ENCODE measurements around the gene PAPPA.

PAPPA gene

GRCh38 chr9:116342061-116342460 is 188.5 kb downstream of the PAPPA start:
- DNase-seq (ENCODE audit: extremely low read depth in 1 of 2, low read depth in 1 of 2): no peak

DNA sequence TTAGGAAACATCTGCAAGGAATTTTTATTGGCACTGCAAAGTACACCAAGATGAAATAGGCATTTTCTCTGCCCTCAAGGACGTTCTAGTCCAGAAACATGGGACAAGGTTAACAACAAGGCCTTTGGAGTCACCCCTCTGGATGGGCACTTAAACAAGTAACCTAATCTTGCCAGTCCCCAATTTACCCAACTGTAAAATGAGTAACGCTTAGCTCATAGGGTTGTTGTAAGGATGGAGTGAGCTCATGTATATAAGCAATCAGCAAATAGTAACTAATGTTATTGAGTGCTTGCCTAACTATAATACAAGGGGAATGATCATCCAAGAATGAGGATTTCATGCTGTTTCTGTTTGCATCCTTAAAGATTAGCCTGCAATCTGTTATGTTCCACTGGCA is 189.3 kb downstream of the PAPPA start:
- DNase-seq (ENCODE audit: extremely low read depth in 1 of 2, low read depth in 1 of 2): no peak

DNA sequence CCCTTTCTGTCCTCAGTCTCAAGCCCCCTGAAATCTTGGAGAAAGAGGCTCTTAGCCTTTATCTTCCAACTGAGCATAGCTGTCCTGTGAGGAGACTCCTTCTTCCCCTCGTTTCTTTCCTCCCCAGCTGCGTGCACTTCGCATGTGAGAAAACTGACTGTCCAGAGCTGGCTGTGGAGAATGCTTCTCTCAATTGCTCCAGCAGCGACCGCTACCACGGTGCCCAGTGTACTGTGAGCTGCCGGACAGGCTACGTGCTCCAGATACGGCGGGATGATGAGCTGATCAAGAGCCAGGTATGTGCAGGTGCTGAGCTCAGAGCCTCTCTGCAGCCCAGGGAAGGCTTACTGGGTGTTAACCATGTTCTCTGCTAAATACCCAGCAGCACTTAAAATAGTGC is 190.8 kb downstream of the PAPPA start:
- DNase-seq (ENCODE audit: extremely low read depth in 1 of 2, low read depth in 1 of 2): no peak

- no peak for DNase-seq (ENCODE audit: extremely low read depth in 1 of 2, low read depth in 1 of 2)
Observed at GRCh38 chr9:116345393-116345792, 191.8 kb downstream of the PAPPA start.

DNA sequence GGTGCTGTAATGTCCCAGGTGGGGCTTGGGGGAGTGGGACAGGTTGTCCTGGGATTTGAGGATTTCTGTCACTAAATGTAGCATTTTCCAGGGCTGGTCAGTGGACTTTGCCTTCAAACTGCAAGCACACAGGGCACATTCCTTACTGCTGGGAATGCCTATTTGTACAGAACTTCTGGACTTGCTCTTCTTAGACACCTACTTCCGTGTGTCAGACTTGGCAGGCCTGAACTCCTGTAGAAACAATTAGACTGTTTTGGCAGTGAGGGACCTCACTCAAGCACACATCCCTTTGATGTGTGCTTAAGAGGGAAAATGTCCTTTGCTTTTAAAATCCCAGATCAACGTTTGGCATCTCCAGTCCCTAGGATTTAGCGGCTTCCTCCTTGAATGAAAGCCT is 192.2 kb downstream of the PAPPA start:
- no peak for DNase-seq (ENCODE audit: extremely low read depth in 1 of 2, low read depth in 1 of 2)

GRCh38 chr9:116349684-116350083 is 196.1 kb downstream of the PAPPA start:
- DNase-seq (ENCODE audit: extremely low read depth in 1 of 2, low read depth in 1 of 2): no peak

GRCh38 chr9:116350213-116350612 is 196.6 kb downstream of the PAPPA start:
- no peak for DNase-seq (ENCODE audit: extremely low read depth in 1 of 2, low read depth in 1 of 2)

DNA sequence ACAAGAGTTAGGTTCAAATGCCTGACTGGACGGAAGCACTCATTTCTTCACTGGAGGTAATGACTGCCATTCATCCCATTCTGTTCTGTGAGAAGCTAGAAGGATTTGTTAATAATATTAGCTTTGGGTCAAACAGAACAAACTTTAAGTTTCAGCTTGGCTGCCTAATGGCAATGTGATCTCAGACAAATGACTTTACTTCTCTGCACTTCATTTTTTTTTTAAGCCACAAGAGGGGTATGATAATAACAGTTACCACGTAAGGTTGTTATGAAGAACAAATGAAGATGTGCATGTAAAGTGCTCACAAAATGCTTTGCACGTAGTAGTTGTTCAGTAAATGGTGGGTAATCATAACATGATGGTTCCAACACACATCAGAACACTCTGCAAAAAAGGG is 199.4 kb downstream of the PAPPA start:
- no peak for DNase-seq (ENCODE audit: extremely low read depth in 1 of 2, low read depth in 1 of 2)

DNA sequence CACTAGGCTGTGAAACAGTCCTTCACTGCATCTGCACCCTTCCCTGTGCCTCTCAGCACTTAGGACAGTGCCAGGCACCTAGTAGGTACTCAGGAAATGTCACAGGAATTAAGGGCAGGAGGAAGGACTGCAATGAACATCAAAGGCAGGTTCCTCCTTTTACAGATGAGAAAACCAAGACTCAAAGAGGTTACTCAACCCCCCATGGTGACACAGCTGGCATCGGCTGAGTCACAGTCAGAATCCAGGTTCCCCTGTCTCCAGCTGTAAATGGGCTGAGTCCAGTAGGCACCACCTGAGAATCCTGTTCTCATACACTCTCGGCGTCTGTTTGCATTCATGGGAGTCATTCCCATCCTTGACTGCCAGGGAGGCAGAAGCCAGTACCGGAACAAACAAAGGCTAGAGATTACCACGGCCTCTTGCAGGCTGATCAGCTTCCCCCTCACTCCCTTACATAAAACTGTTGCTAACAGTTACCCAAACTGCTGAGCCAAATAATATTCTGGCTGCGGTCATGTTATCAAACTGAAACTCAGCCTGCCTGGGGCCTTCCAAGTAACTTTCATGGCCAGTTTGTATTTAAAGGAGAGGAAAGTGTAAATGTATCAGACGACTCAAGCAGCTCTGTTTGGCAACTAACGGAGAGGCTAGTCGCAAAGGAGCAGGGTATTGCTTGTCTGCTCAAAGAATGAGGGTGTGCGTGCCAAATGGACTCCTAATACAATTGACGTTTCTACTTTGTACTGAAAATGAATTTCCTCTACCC is 201.7 kb downstream of the PAPPA start:
- DNase-seq (ENCODE audit: extremely low read depth in 1 of 2, low read depth in 1 of 2): no peak

DNA sequence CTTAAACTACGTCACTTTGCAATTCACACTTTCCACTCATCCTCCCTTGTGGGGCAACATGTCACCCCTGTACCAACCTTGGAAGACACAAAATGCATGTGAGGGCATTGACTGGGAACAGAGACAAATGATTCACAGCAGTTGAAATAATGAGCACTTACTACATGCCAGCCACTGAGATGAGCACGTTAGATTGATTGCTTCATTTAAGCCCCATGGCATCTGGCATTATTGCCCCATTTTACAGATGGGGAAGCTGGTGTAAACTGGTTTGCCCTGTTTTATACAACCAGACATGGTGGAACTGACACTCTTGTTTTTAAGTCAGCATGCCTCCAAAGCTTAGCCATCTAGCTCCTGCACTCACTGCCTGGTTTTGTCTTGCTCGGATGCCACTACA is 204.7 kb downstream of the PAPPA start:
- DNase-seq (ENCODE audit: extremely low read depth in 1 of 2, low read depth in 1 of 2): no peak

DNA sequence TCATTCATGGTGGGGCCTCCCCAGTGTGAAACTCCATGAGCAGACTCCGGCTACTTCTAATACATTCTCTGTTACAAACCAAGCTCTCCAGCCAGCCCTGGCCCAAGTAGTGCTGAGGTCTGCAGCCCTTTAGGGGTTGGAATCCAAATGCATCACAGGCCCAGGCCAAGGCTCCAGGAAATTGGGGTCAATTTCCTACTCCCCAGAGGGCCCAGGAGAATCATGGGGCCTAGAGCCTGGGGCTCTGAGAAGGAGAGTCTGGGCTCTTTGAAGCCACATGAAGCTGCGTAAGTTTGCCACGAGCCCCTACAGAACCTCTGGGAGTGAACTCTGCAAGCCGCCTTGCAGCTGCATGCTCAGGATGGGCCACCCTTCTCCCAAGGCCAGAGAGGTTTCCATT is 206.4 kb downstream of the PAPPA start:
- DNase-seq (ENCODE audit: extremely low read depth in 1 of 2, low read depth in 1 of 2): no peak

DNA sequence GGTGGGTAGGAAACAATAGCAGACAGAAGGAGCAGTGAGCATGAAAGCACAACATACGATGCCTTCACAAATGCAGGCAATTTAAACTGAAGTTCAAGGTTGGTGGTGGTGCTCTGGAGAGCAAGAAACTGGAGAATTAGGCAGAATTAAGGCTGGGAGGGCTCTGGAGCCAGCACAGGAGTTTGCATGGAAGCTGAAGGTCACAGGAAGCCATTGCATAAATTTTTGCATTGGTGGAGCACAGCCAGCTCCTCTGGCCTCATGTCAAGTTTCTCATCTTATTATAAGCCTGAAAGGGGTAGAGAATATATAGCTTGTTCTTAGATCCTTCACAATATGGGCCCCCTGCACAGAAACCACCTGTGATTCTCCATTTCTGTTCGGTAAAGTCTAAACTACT is 207.4 kb downstream of the PAPPA start:
- no peak for DNase-seq (ENCODE audit: extremely low read depth in 1 of 2, low read depth in 1 of 2)

GRCh38 chr9:116361547-116361946 is 208.0 kb downstream of the PAPPA start:
- no peak for DNase-seq (ENCODE audit: extremely low read depth in 1 of 2, low read depth in 1 of 2)

DNA sequence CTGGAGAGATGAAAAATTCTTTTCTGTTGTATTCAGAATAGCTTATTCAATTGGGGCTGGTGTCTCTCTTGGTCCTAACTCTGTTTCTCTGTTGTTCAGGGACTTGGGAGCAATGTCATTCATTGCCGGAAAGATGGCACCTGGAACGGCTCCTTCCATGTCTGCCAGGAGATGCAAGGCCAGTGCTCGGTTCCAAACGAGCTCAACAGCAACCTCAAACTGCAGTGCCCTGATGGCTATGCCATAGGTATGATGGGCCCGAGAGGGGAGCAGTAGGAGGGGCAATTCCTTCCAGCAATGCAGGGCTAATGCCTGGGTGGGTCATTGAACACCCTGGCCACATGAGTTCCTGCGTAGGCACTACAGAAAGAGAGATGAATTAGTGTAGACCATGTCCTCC is 208.9 kb downstream of the PAPPA start:
- no peak for DNase-seq (ENCODE audit: extremely low read depth in 1 of 2, low read depth in 1 of 2)

- DNase-seq (ENCODE audit: extremely low read depth in 1 of 2, low read depth in 1 of 2): no peak
Observed at GRCh38 chr9:116365056-116365471, 211.5 kb downstream of the PAPPA start.

DNA sequence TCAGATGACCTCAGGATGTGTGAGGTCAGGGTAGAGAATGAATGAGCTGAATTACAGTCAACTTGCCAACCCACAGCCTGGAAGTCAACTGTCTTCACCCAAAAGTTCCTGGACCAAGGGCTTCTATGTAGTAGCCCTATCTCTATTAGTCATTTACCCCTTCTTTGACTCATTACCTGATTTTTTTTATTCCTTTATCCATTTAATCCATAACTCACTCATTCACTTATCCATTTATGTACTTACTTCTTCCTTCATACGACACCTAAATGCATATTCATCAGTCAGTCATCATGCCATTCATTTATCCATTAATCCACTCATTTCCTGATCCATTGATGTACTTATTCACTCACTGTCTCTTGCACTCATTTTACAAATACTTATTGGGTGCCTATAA is 212.7 kb downstream of the PAPPA start:
- no peak for DNase-seq (ENCODE audit: extremely low read depth in 1 of 2, low read depth in 1 of 2)

DNA sequence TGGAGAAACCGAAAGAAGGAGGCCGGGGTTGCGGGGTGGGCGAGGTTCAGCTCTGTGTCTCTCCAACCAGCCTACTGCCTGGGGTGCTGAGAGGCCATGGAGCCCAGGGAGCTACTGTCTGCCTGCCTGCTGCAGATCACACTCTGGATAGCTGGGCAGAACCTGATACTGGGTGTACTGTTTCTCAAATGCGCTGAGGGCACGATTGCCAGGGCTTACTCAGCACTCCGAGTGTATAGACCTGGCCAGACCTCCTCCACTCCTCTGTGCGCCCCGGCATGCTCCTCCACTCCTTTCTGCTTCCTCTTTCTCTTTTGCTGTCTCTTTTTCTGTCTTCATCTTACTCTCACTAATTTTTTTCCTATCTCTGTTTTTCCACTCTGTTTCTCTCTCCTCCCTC is 215.1 kb downstream of the PAPPA start:
- no peak for DNase-seq (ENCODE audit: extremely low read depth in 1 of 2, low read depth in 1 of 2)

GRCh38 chr9:116369706-116370105 is 216.1 kb downstream of the PAPPA start:
- DNase-seq (ENCODE audit: extremely low read depth in 1 of 2, low read depth in 1 of 2): no peak

DNA sequence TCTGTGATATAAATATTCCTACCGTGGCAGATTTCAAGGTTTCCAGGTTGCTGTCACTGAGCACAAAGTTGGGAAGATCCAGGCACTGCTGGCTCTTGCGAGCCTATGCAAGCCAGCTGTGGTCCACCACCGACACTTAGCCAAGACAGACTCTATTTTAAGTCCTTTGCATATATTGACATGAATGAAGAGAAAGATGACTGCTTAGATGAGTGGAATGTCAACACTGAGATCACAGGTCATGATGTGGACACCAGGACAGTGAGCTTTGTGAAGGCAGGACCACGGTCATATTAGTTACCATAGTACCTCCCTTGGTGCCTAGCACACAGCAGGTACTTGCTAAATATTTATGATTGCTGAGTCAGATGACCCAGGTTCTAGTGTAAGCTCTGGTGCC is 217.0 kb downstream of the PAPPA start:
- no peak for DNase-seq (ENCODE audit: extremely low read depth in 1 of 2, low read depth in 1 of 2)

- DNase-seq (ENCODE audit: extremely low read depth in 1 of 2, low read depth in 1 of 2): no peak
Observed at GRCh38 chr9:116372081-116372673, 218.6 kb downstream of the PAPPA start.

DNA sequence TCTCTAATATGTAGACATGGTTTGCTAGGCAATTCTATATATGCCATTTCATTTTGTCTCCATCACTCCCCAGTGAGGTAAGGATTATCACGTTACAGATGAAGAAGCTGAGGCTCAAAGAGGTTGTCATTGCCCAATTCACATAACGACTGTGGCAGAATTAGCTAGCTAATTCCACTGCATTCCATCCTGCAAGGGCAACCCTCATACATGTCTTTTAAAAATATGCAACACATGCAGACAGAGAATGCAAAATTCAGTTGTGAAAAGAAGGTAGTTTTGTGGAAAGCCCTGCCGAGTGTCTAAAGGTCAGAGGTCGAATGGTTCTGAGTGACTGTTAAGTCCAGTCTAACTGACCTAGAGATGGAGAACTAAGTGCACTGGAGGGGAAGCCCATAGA is 219.2 kb downstream of the PAPPA start:
- no peak for DNase-seq (ENCODE audit: extremely low read depth in 1 of 2, low read depth in 1 of 2)

GRCh38 chr9:116377179-116377798 is 223.7 kb downstream of the PAPPA start:
- no peak for DNase-seq (ENCODE audit: extremely low read depth in 1 of 2, low read depth in 1 of 2)
